ENCODE results near the gene EBP.

DNA sequence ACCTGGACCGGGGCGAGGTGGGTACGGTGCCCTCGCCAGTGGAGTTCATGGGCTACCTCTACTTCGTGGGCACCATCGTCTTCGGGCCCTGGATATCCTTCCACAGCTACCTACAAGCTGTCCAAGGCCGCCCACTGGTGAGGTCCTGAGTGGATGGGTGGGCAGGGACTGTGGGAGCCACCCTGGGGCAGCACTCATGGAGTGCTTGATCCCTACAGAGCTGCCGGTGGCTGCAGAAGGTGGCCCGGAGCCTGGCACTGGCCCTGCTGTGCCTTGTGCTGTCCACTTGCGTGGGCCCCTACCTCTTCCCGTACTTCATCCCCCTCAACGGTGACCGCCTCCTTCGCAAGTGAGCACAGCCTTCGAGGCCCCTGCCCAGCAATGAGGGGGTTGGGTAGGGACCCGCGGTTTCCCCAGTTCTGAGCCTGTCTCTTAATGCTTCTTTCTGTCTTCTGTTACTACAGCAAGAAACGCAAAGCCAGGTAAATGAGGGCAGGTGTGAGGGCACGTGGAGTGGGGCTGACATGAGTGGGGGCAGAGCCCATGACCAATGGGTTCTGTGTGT lies 9.2 kb upstream of the EBP start:
- TF ChIP-seq POLR2A (IDR thresholded peaks at IDR 0.05) (no peak), CTCF (IDR thresholded peaks at IDR 0.05) (no peak)

All from lower leg skin (tissue), 3 donors.